SK-N-SH (cell line): Measurements from ENCODE around the gene FAM107A. TPM values are rescaled to one million over a fixed set of nuclear protein-coding genes. Genes with fewer than 3 reads are reported as not detected.

Experiments used
- CTCF ChIA-PET: fragments of 300-600, 350-600 bp; formaldehyde crosslinking; extraction: SDS; loops from one replicate; lab custom pipeline; 2021; lab: Yijun Ruan, JAX
- POLR2A ChIA-PET: fragments of 350-600 bp; sonication (Branson Sonifier 250); formaldehyde crosslinking; extraction: SDS; loops from one replicate; lab custom pipeline; 2020; ENCODE audit warnings: antibody characterized with exemption, inconsistent platforms; lab: Yijun Ruan, JAX
- DNase-seq: peaks from one replicate; pipeline ENCODE4 v3.0.0; 2012
- H2AFZ ChIP-seq: fragments of 200-600 bp; sonication (generic); 2 replicates; pipeline ENCODE4 v1.8.1; 2016; ENCODE audit warnings: antibody characterized with exemption, mild to moderate bottlenecking, low read depth
- H3F3A ChIP-seq: fragments of 200-600 bp; sonication (generic); replicated peaks from 2 replicates; pipeline ENCODE3; 2016; ENCODE audit warnings: antibody characterized with exemption, mild to moderate bottlenecking; ENCODE audit not compliant: insufficient read depth
- H3K27ac ChIP-seq, 2 experiments: fragments of 200-500 bp in 1 of 2; fragments of 200-600 bp in 1 of 2; sonication (Bioruptor generic) in 1 of 2; sonication (generic), shearing (Covaris generic) in 1 of 2; 2 replicates each; pipeline versions ENCODE4 v1.5.1 to v1.6.1; 2014 to 2016; ENCODE audit warnings: low read depth in 2 of 2, inconsistent platforms in 1 of 2, low read length in 1 of 2, mild to moderate bottlenecking in 1 of 2, mixed read lengths in 1 of 2
- H3K27me3 ChIP-seq: fragments of 200-600 bp; sonication (generic), shearing (Covaris generic); 2 replicates; pipeline ENCODE4 v1.6.1; 2016; ENCODE audit warnings: mixed run types; ENCODE audit not compliant: insufficient read depth
- H3K36me3 ChIP-seq, 2 experiments: fragments of 200-500 bp in 1 of 2; fragments of 200-600 bp in 1 of 2; sonication (Bioruptor generic) in 1 of 2; sonication (generic) in 1 of 2; replicated peaks in 1 of 2; 2 replicates each; pipeline versions ENCODE3 to v1.5.1; 2014 to 2016; ENCODE audit warnings: low read length in 1 of 2, mild to moderate bottlenecking in 1 of 2; ENCODE audit not compliant: insufficient read depth in 2 of 2, control insufficient read depth in 1 of 2
- H3K4me1 ChIP-seq, 2 experiments: fragments of 200-500 bp in 1 of 2; fragments of 200-600 bp in 1 of 2; sonication (Bioruptor generic) in 1 of 2; sonication (generic), shearing (Covaris generic) in 1 of 2; 2 replicates each; pipeline versions ENCODE4 v1.5.1 to v1.6.1; 2014 to 2016; ENCODE audit warnings: low read depth in 1 of 2, low read length in 1 of 2, mixed run types in 1 of 2; ENCODE audit not compliant: insufficient read depth in 2 of 2, control insufficient read depth in 1 of 2
- H3K4me2 ChIP-seq: fragments of 200-600 bp; sonication (generic), shearing (Covaris generic); 2 replicates; pipeline ENCODE4 v1.6.1; 2017; ENCODE audit warnings: mixed run types
- H3K4me3 ChIP-seq, 2 experiments: fragments of 200-500 bp in 1 of 2; fragments of 200-600 bp in 1 of 2; sonication (Bioruptor generic) in 1 of 2; sonication (generic), shearing (Covaris generic) in 1 of 2; 2 replicates each; pipeline versions ENCODE4 v1.5.1 to v1.8.1; 2014 to 2016; ENCODE audit warnings: low read depth in 2 of 2, inconsistent platforms in 1 of 2, low read length in 1 of 2, mild to moderate bottlenecking in 1 of 2, mixed read lengths in 1 of 2, moderate library complexity in 1 of 2
- H3K79me2 ChIP-seq: fragments of 200-600 bp; sonication (generic); 2 replicates; pipeline ENCODE4 v1.8.1; 2017; ENCODE audit warnings: mild to moderate bottlenecking; ENCODE audit not compliant: insufficient read depth
- H3K9ac ChIP-seq: fragments of 200-600 bp; sonication (generic); 2 replicates; pipeline ENCODE4 v1.6.1; 2017; ENCODE audit warnings: mixed run types
- H3K9me2 ChIP-seq: fragments of 200-600 bp; sonication (generic); 2 replicates; pipeline ENCODE4 v1.6.1; 2017; ENCODE audit warnings: mixed run types
- H3K9me3 ChIP-seq: fragments of 200-600 bp; sonication (generic); 2 replicates; pipeline ENCODE4 v1.6.1; 2017; ENCODE audit warnings: mixed run types, mild to moderate bottlenecking, moderate library complexity
- H4K20me1 ChIP-seq: fragments of 200-600 bp; sonication (generic); 2 replicates; pipeline ENCODE4 v1.6.1; 2017; ENCODE audit warnings: mild to moderate bottlenecking, mixed run types; ENCODE audit not compliant: insufficient read depth
- CHD2 ChIP-seq: fragments of 150-350 bp; IDR thresholded peaks from 2 replicates; pipeline ENCODE4 v1.6.1; 2018; ENCODE audit warnings: low read length; ENCODE audit not compliant: partially characterized antibody
- CTCF ChIP-seq: fragments of 200-600 bp; sonication (generic); IDR thresholded peaks from 2 replicates; pipeline ENCODE4 v1.6.1; 2017; ENCODE audit warnings: antibody characterized with exemption, mild to moderate bottlenecking, moderate library complexity
- ELF1 ChIP-seq: IDR thresholded peaks from 2 replicates; pipeline ENCODE4 v1.4.0; 2012
- EZH2phosphoT487 ChIP-seq: fragments of 200-600 bp; sonication (generic); IDR thresholded peaks from 2 replicates; pipeline ENCODE4 v1.6.1; 2017; ENCODE audit warnings: low read depth, mixed run types, mild to moderate bottlenecking, antibody characterized with exemption, moderate library complexity, borderline replicate concordance
- GATA2 ChIP-seq: sonication (generic); formaldehyde crosslinking; IDR thresholded peaks from 2 replicates; pipeline ENCODE4 v1.5.0; 2020; ENCODE audit warnings: mild to moderate bottlenecking, missing genetic modification reagents
- IRF3 ChIP-seq: fragments of 150-350 bp; IDR thresholded peaks from 2 replicates; pipeline ENCODE4 v1.6.1; 2016; ENCODE audit warnings: mild to moderate bottlenecking, low read depth, low read length
- NRF1 ChIP-seq: IDR thresholded peaks from 2 replicates; pipeline ENCODE4 v1.6.1; 2012; ENCODE audit warnings: low read depth, mild to moderate bottlenecking, low read length
- RAD21 ChIP-seq: IDR thresholded peaks from 2 replicates; pipeline ENCODE4 v1.6.1; 2012; ENCODE audit warnings: mild to moderate bottlenecking, low read length
- RCOR1 ChIP-seq: fragments of 150-350 bp; IDR thresholded peaks from 2 replicates; pipeline ENCODE4 v1.6.1; 2017; ENCODE audit warnings: antibody characterized with exemption, low read length
- REST ChIP-seq: IDR thresholded peaks from 2 replicates; pipeline ENCODE4 v1.6.1; 2012; ENCODE audit warnings: mild to moderate bottlenecking, low read depth, low read length, moderate library complexity
- RXRA ChIP-seq: IDR thresholded peaks from 2 replicates; pipeline ENCODE4 v1.4.0; 2012; ENCODE audit warnings: low read depth, mild to moderate bottlenecking, borderline replicate concordance
- SIN3A ChIP-seq: IDR thresholded peaks from 2 replicates; pipeline ENCODE4 v1.6.1; 2012; ENCODE audit warnings: low read depth, mild to moderate bottlenecking, low read length, moderate library complexity, borderline replicate concordance
- SMC3 ChIP-seq: IDR thresholded peaks from 2 replicates; pipeline ENCODE4 v1.6.1; 2012; ENCODE audit warnings: low read depth, low read length, improper control_type of control experiment
- TAF1 ChIP-seq: IDR thresholded peaks from 2 replicates; pipeline ENCODE4 v1.6.1; 2012; ENCODE audit warnings: low read depth, mild to moderate bottlenecking, low read length, moderate library complexity, borderline replicate concordance
- TCF12 ChIP-seq: IDR thresholded peaks from 2 replicates; pipeline ENCODE4 v1.4.0; 2012
- USF1 ChIP-seq: IDR thresholded peaks from 2 replicates; pipeline ENCODE4 v1.4.0; 2012; ENCODE audit warnings: low read depth, borderline replicate concordance
- YY1 ChIP-seq: IDR thresholded peaks from 2 replicates; pipeline ENCODE4 v1.4.0; 2012; ENCODE audit warnings: low read depth, mild to moderate bottlenecking
- ZBTB33 ChIP-seq: IDR thresholded peaks from 2 replicates; pipeline ENCODE4 v1.4.0; 2012; ENCODE audit warnings: low read depth, borderline replicate concordance
- WGBS: methylation state at CpG from one replicate; pipeline ENCODE4 v1.1.6; 2017; ENCODE audit warnings: low lambda C conversion rate; 5-methylcytosine and 5-hydroxymethylcytosine counted together
- polyA plus RNA-seq, 3 experiments: library from polyadenylated mRNA; depleted of rRNA; stranded (reverse); fragments of >200 nt; gene quantifications; 2 replicates each; pipeline ENCODE4 v1.2.3, GENCODE V29; 2012

Gene FAM107A
- polyA plus RNA-seq, 1 of the 3 experiments (the other 2 are of a cell fraction): 0.02 TPM

- Histone ChIP-seq H3K4me2 (no peak overlapping the region), H3K4me3 (no peak overlapping the region), H3K27me3 (no peaks in the 10 kb centered on the region; the same call in 1 of the 2 replicates), H3K27ac (no peak overlapping the region), H3K79me2 (no peaks in the 10 kb centered on the region), H3K36me3 (no peaks in the 10 kb centered on the region), H3K9ac (no peak overlapping the region), H4K20me1 (no peaks in the 10 kb centered on the region), H3K9me2 (no peaks in the 10 kb centered on the region), H3F3A (no peaks in the 10 kb centered on the region)
- DNase-seq: no peak
- ChIA-PET CTCF (interaction anchor here (1.5 to 3.2 kb wide), 4 partner anchors 9 to 42 kb away, joined by 3 to 14 read pairs (median 6); no protein-coding TSS in a partner anchor), POLR2A (no interaction called here)
- TF ChIP-seq REST (peak; percentile 96), CHD2 (no peak)
- TF ChIP-seq, all 33 proteins: peak for 1
- Histone ChIP-seq H2AFZ (no peak overlapping the region), H3K9me3 (no peaks in the 10 kb centered on the region), H3K4me1 (peaks cover 0 to 6% of the 10 kb centered on the region in 2 experiments; a peak in 1 of 4 replicates)
- 31% methylated on average over 3 of the region's 3 CpGs for WGBS
Observed at GRCh38 chr3:58588030-58588614, 10.9 kb upstream of the FAM107A start.

GRCh38 chr3:58586776-58587192, 9.6 kb upstream of the FAM107A start:
- ChIA-PET CTCF (interaction anchor here (2.9 kb wide), 1 partner anchor 18 kb away, joined by 14 read pairs; no protein-coding TSS in a partner anchor), POLR2A (no interaction called here)
- Histone ChIP-seq H3K4me3 (no peak overlapping the region), H3F3A (no peaks in the 10 kb centered on the region), H4K20me1 (no peaks in the 10 kb centered on the region), H3K27ac (no peak overlapping the region), H3K4me2 (no peak overlapping the region), H3K4me1 (peaks cover 0 to 6% of the 10 kb centered on the region in 2 experiments; a peak in 1 of 4 replicates), H3K27me3 (no peaks in the 10 kb centered on the region; the same call in 1 of the 2 replicates), H3K9ac (no peak overlapping the region), H3K9me3 (no peaks in the 10 kb centered on the region), H3K9me2 (no peaks in the 10 kb centered on the region), H3K79me2 (no peaks in the 10 kb centered on the region), H3K36me3 (no peaks in the 10 kb centered on the region), H2AFZ (no peak overlapping the region)
- DNase-seq: no peak
- 96% methylated on average over 34 of the region's 44 CpGs for WGBS
- TF ChIP-seq SIN3A: no peak
- TF ChIP-seq RCOR1: no peak
- no peak for TF ChIP-seq ELF1
- no peak for TF ChIP-seq ZBTB33
- TF ChIP-seq RAD21: no peak
- no peak for TF ChIP-seq NRF1
- no peak for TF ChIP-seq TCF12
- no peak for TF ChIP-seq IRF3
- TF ChIP-seq SMC3: no peak
- no peak for TF ChIP-seq RXRA
- TF ChIP-seq TAF1: no peak
- TF ChIP-seq YY1: no peak
- TF ChIP-seq CTCF: no peak
- TF ChIP-seq USF1: no peak
- TF ChIP-seq GATA2: no peak
- no peak for TF ChIP-seq EZH2phosphoT487
